ENCODE results near the gene DENND5B. TPM values are rescaled to one million over a fixed set of nuclear protein-coding genes. Genes with fewer than 3 reads are reported as not detected.

DENND5B gene
- polyA plus RNA-seq, 1 donor from 2014 or later: 30.7 TPM

GRCh38 chr12:31605531-31605930 lies 14.6 kb upstream of the DENND5B start:
- no peaks in the 10 kb centered on the region for H3K27me3 Mint-ChIP-seq
- peaks cover 4% of the 10 kb centered on the region for H3K36me3 Mint-ChIP-seq
- H3K27ac Mint-ChIP-seq: peak overlapping the region in 2 of 3 donors; percentile 19 to 94
- H3K9me3 Mint-ChIP-seq: peaks cover 0 to 25% (median 6%) of the 10 kb centered on the region in 3 donors
- H3K4me1 Mint-ChIP-seq: peaks cover 19 to 24% (median 19%) of the 10 kb centered on the region in 3 donors
- peak overlapping the region in 2 of 4 donors; percentile 7 to 72 for H3K4me3 Mint-ChIP-seq

GRCh38 chr12:31603546-31604009 lies 12.6 kb upstream of the DENND5B start:
- H3K9me3 Mint-ChIP-seq: peaks cover 0 to 18% (median 6%) of the 10 kb centered on the region in 3 donors
- peaks cover 34 to 42% (median 35%) of the 10 kb centered on the region in 3 donors for H3K4me1 Mint-ChIP-seq
- H3K27me3 Mint-ChIP-seq: no peaks in the 10 kb centered on the region
- H3K36me3 Mint-ChIP-seq: peaks cover 4% of the 10 kb centered on the region
- H3K4me3 Mint-ChIP-seq: peak overlapping the region; percentile 67 to 87 (median 76)
- H3K27ac Mint-ChIP-seq: peak overlapping the region; percentile 93 to 97 (median 94)

- Mint-ChIP-seq H3K27me3 (no peaks in the 10 kb centered on the region), H3K36me3 (no peaks in the 10 kb centered on the region), H3K27ac (peak overlapping the region in 2 of 3 donors; percentile 78 to 87), H3K4me1 (peaks cover 39 to 44% (median 42%) of the 10 kb centered on the region in 3 donors), H3K9me3 (peaks cover 0 to 6% (median 0%) of the 10 kb centered on the region in 3 donors), H3K4me3 (peak overlapping the region in 2 of 4 donors; percentile 39 to 65)
These were observed 9.8 kb upstream of the DENND5B start for GRCh38 chr12:31600750-31601149.

GRCh38 chr12:31600252-31600651 lies 9.3 kb upstream of the DENND5B start:
- no peaks in the 10 kb centered on the region for H3K36me3 Mint-ChIP-seq
- no peaks in the 10 kb centered on the region for H3K27me3 Mint-ChIP-seq
- H3K4me3 Mint-ChIP-seq: peak overlapping the region in 2 of 4 donors; percentile 39 to 65
- peaks cover 0 to 2% (median 0%) of the 10 kb centered on the region in 3 donors for H3K9me3 Mint-ChIP-seq
- peak overlapping the region; percentile 31 to 87 (median 78) for H3K27ac Mint-ChIP-seq
- H3K4me1 Mint-ChIP-seq: peaks cover 41 to 44% (median 42%) of the 10 kb centered on the region in 3 donors

- Mint-ChIP-seq H3K36me3 (no peaks in the 10 kb centered on the region), H3K27me3 (no peaks in the 10 kb centered on the region), H3K27ac (peak overlapping the region; percentile 6 to 91 (median 87)), H3K4me1 (peaks cover 33 to 37% (median 37%) of the 10 kb centered on the region in 3 donors), H3K4me3 (peak overlapping the region; percentile 50 to 88 (median 70)), H3K9me3 (no peaks in the 10 kb centered on the region)
These were observed 8.1 kb upstream of the DENND5B start for GRCh38 chr12:31599053-31599452.

GRCh38 chr12:31597066-31597465 lies 6.1 kb upstream of the DENND5B start:
- Mint-ChIP-seq H3K27me3 (no peaks in the 10 kb centered on the region), H3K4me3 (peak overlapping the region in 2 of 4 donors; percentile 40 to 41), H3K27ac (peak overlapping the region in 1 of 3 donors; percentile 59), H3K4me1 (peaks cover 26 to 34% (median 29%) of the 10 kb centered on the region in 3 donors), H3K36me3 (no peaks in the 10 kb centered on the region), H3K9me3 (no peaks in the 10 kb centered on the region)

GRCh38 chr12:31594681-31595080 lies 3.7 kb upstream of the DENND5B start:
- Mint-ChIP-seq H3K36me3 (peaks cover 1% of the 10 kb centered on the region), H3K27me3 (no peaks in the 10 kb centered on the region), H3K4me1 (peaks cover 22 to 36% (median 28%) of the 10 kb centered on the region in 3 donors), H3K27ac (no peak overlapping the region), H3K4me3 (peak overlapping the region in 1 of 4 donors; percentile 70), H3K9me3 (no peaks in the 10 kb centered on the region)

- no peaks in the 10 kb centered on the region for H3K27me3 Mint-ChIP-seq
- peak overlapping the region; percentile 84 to 89 (median 85) for H3K27ac Mint-ChIP-seq
- H3K9me3 Mint-ChIP-seq: peaks cover 0 to 4% (median 0%) of the 10 kb centered on the region in 3 donors
- H3K4me1 Mint-ChIP-seq: peaks cover 38 to 45% (median 38%) of the 10 kb centered on the region in 3 donors
- peak overlapping the region; percentile 85 to 94 (median 89) for H3K4me3 Mint-ChIP-seq
- peaks cover 10% of the 10 kb centered on the region for H3K36me3 Mint-ChIP-seq
These were observed 505 bp upstream of the DENND5B start for GRCh38 chr12:31591380-31591901.

GRCh38 chr12:31589904-31590641 lies 863 bp downstream of the DENND5B start:
- Mint-ChIP-seq H3K9me3 (peaks cover 0 to 8% (median 0%) of the 10 kb centered on the region in 3 donors), H3K4me3 (peak overlapping the region; percentile 97 to 100 (median 98)), H3K27me3 (no peaks in the 10 kb centered on the region), H3K36me3 (peaks cover 10% of the 10 kb centered on the region), H3K27ac (peak overlapping the region; percentile 96 to 97 (median 97)), H3K4me1 (peaks cover 43 to 54% (median 49%) of the 10 kb centered on the region in 3 donors)

- Mint-ChIP-seq H3K27ac (peak overlapping the region; percentile 96 to 97 (median 97)), H3K4me1 (peaks cover 47 to 55% (median 52%) of the 10 kb centered on the region in 3 donors), H3K9me3 (peaks cover 0 to 8% (median 0%) of the 10 kb centered on the region in 3 donors), H3K36me3 (peaks cover 10% of the 10 kb centered on the region), H3K27me3 (no peaks in the 10 kb centered on the region), H3K4me3 (peak overlapping the region; percentile 97 to 100 (median 98))
These were observed 1.4 kb downstream of the DENND5B start for GRCh38 chr12:31589598-31589903.

- peaks cover 0 to 8% (median 0%) of the 10 kb centered on the region in 3 donors for H3K9me3 Mint-ChIP-seq
- H3K27me3 Mint-ChIP-seq: no peaks in the 10 kb centered on the region
- peak overlapping the region; percentile 97 to 100 (median 98) for H3K4me3 Mint-ChIP-seq
- H3K36me3 Mint-ChIP-seq: peaks cover 10% of the 10 kb centered on the region
- peak overlapping the region; percentile 96 to 97 (median 97) for H3K27ac Mint-ChIP-seq
- H3K4me1 Mint-ChIP-seq: peaks cover 51 to 60% (median 54%) of the 10 kb centered on the region in 3 donors
These were observed 2.0 kb downstream of the DENND5B start for GRCh38 chr12:31588976-31589375.

- Mint-ChIP-seq H3K36me3 (peaks cover 12% of the 10 kb centered on the region), H3K27me3 (no peaks in the 10 kb centered on the region), H3K9me3 (peaks cover 0 to 8% (median 0%) of the 10 kb centered on the region in 3 donors), H3K4me1 (peaks cover 53 to 70% (median 59%) of the 10 kb centered on the region in 3 donors), H3K27ac (peak overlapping the region; percentile 76 to 89 (median 85)), H3K4me3 (peak overlapping the region; percentile 8 to 90 (median 80))
These were observed 4.2 kb downstream of the DENND5B start for GRCh38 chr12:31586728-31587127.

- Mint-ChIP-seq H3K4me3 (peak overlapping the region in 3 of 4 donors; percentile 42 to 68 (median 65)), H3K9me3 (peaks cover 0 to 8% (median 0%) of the 10 kb centered on the region in 3 donors), H3K27me3 (no peaks in the 10 kb centered on the region), H3K4me1 (peaks cover 50 to 66% (median 55%) of the 10 kb centered on the region in 3 donors), H3K36me3 (peaks cover 14% of the 10 kb centered on the region), H3K27ac (peak overlapping the region in 2 of 3 donors; percentile 29 to 88)
These were observed 5.0 kb downstream of the DENND5B start for GRCh38 chr12:31585895-31586294.

- Mint-ChIP-seq H3K27ac (peak overlapping the region in 2 of 3 donors; percentile 29 to 88), H3K4me3 (peak overlapping the region; percentile 42 to 68 (median 57)), H3K27me3 (no peaks in the 10 kb centered on the region), H3K36me3 (peaks cover 14% of the 10 kb centered on the region), H3K9me3 (peaks cover 0 to 8% (median 0%) of the 10 kb centered on the region in 3 donors), H3K4me1 (peaks cover 50 to 66% (median 55%) of the 10 kb centered on the region in 3 donors)
These were observed 5.7 kb downstream of the DENND5B start for GRCh38 chr12:31585271-31585670.

GRCh38 chr12:31584782-31585181 lies 6.2 kb downstream of the DENND5B start:
- Mint-ChIP-seq H3K9me3 (peaks cover 0 to 8% (median 0%) of the 10 kb centered on the region in 3 donors), H3K27ac (peak overlapping the region in 1 of 3 donors; percentile 46), H3K27me3 (no peaks in the 10 kb centered on the region), H3K4me3 (peak overlapping the region in 2 of 4 donors; percentile 49 to 65), H3K4me1 (peaks cover 50 to 65% (median 58%) of the 10 kb centered on the region in 3 donors), H3K36me3 (peaks cover 13% of the 10 kb centered on the region)
